ENCODE data around the gene CARMIL1. TPM values are rescaled to one million over a fixed set of nuclear protein-coding genes. Genes with fewer than 3 reads are reported as not detected.

The CARMIL1 gene
- total RNA-seq, 2 experiments from 2014 or later: 3.6 to 4.1 TPM

DNA sequence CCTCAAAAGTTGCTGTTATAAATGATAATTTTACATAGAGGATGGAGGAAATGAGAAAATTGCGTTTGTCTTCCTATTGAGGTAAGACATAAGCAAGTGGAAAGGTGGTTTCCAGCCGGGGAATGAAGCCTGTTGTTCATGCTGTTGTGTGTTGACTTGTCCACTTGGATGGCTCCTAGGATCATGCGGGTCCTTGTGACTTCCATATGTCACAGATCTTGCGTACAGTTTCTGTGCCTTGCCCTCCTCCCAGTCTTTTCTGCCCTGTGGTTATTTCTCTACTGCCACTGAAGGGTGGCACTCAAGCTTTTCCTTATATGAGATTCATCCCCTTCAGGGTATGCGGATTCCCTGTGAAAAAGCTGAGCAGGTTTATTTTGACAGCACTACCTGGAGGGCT is 116.6 kb downstream of the CARMIL1 start:
- CTCF ChIA-PET: interaction anchor here (1.2 kb wide), 1 partner anchor 117 kb away, joined by 3 read pairs; no protein-coding TSS in a partner anchor
- Mint-ChIP-seq H3K4me3 (no peak overlapping the region), H3K27me3 (no peaks in the 10 kb centered on the region), H3K4me1 (ENCODE audit: low read depth) (peaks cover 8% of the 10 kb centered on the region), H3K36me3 (ENCODE audit: low read depth) (no peaks in the 10 kb centered on the region), H3K9me3 (no peaks in the 10 kb centered on the region), H3K27ac (no peak overlapping the region)
- ATAC-seq (no peak), DNase-seq (no peak)
- TF ChIP-seq, protein P1, sequence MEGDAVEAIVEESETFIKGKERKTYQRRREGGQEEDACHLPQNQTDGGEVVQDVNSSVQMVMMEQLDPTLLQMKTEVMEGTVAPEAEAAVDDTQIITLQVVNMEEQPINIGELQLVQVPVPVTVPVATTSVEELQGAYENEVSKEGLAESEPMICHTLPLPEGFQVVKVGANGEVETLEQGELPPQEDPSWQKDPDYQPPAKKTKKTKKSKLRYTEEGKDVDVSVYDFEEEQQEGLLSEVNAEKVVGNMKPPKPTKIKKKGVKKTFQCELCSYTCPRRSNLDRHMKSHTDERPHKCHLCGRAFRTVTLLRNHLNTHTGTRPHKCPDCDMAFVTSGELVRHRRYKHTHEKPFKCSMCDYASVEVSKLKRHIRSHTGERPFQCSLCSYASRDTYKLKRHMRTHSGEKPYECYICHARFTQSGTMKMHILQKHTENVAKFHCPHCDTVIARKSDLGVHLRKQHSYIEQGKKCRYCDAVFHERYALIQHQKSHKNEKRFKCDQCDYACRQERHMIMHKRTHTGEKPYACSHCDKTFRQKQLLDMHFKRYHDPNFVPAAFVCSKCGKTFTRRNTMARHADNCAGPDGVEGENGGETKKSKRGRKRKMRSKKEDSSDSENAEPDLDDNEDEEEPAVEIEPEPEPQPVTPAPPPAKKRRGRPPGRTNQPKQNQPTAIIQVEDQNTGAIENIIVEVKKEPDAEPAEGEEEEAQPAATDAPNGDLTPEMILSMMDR (IDR thresholded peaks at IDR 0.05): no peak
- POLR2A ChIA-PET: no interaction called here
- intact Hi-C loops (cut with micrococcal nuclease): no loop called here

- POLR2A ChIA-PET: interaction anchor here (1.0 kb wide), 2 partner anchors 28 to 48 kb away, joined by 3 read pairs; no protein-coding TSS in a partner anchor
Observed at GRCh38 chr6:25397406-25397805, 118.2 kb downstream of the CARMIL1 start.

DNA sequence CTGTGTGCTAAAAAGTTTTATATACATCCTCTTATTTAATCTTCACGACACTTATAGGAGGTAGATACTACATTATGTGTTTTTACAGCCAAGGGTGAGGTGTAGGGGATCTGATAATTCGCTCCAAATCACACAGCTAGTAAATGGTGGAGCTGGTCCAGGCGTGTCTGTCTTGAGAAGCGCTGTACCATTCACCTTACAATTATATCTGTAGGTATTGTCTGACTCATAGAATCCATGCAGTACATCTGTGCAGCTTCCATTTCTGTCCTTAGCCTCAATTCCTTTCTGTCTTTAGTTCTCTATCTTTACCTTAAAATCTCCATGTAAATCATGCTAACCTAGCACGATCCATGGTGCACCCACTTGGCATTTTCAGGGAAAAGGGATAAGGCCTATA is 120.7 kb downstream of the CARMIL1 start:
- H3K27me3 Mint-ChIP-seq: no peaks in the 10 kb centered on the region
- ChIA-PET CTCF (interaction anchor here (1.1 to 2.5 kb wide), 4 partner anchors 11 to 134 kb away, joined by 3 to 7 read pairs (median 6); no protein-coding TSS in a partner anchor), POLR2A (interaction anchor here (1.4 kb wide), 1 partner anchor 24 kb away, joined by 3 read pairs; no protein-coding TSS in a partner anchor)

More at GRCh38 chr6:25397406-25397805, 118.2 kb downstream of the CARMIL1 start:
- TF ChIP-seq, protein P1 (IDR thresholded peaks at IDR 0.05): no peak
- Mint-ChIP-seq H3K4me3 (no peak overlapping the region), H3K36me3 (ENCODE audit: low read depth) (no peaks in the 10 kb centered on the region), H3K9me3 (no peaks in the 10 kb centered on the region), H3K27ac (no peak overlapping the region), H3K4me1 (ENCODE audit: low read depth) (peaks cover 5% of the 10 kb centered on the region), H3K27me3 (no peaks in the 10 kb centered on the region)
- CTCF ChIA-PET: interaction anchor here (1.3 kb wide), 1 partner anchor 132 kb away, joined by 3 read pairs; no protein-coding TSS in a partner anchor
- ATAC-seq: no peak
- DNase-seq: no peak
- intact Hi-C loops (cut with micrococcal nuclease): no loop called here

DNA sequence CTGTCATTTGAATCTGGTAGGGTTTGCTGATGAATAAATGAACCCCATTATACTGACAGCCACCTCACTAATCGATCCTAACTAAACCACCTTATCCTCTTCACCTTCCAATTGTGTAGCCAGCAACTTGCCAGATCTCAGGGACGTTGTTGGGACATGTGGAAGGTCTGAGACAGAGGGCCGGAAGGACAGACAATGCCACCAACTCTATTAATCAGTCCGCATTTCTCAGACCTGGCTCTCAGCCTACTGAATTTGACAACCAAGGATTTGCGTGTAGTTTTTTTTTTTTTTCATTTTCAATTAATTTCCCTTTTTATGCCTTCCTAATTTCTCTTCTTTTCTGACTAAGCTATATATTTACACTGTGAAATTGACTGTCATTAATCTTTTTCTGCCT is 122.5 kb downstream of the CARMIL1 start:
- no peak overlapping the region for H3K27ac Mint-ChIP-seq
- intact Hi-C loops (cut with micrococcal nuclease): no loop called here
- POLR2A ChIA-PET: no interaction called here
- H3K36me3 Mint-ChIP-seq (ENCODE audit: low read depth): no peaks in the 10 kb centered on the region
- CTCF ChIA-PET: interaction anchor here (1.9 kb wide), 1 partner anchor 13 kb away, joined by 5 read pairs; no protein-coding TSS in a partner anchor
- H3K4me3 Mint-ChIP-seq: no peak overlapping the region
- ATAC-seq: no peak
- no peaks in the 10 kb centered on the region for H3K27me3 Mint-ChIP-seq
- H3K4me1 Mint-ChIP-seq (ENCODE audit: low read depth): peaks cover 12% of the 10 kb centered on the region
- H3K9me3 Mint-ChIP-seq: no peaks in the 10 kb centered on the region
- TF ChIP-seq, protein P1 (IDR thresholded peaks at IDR 0.05): no peak
- DNase-seq: no peak

More for the DNA sequence above, 120.7 kb downstream of the CARMIL1 start:
- H3K9me3 Mint-ChIP-seq: no peaks in the 10 kb centered on the region
- intact Hi-C loops (cut with micrococcal nuclease): no loop called here
- peaks cover 12% of the 10 kb centered on the region for H3K4me1 Mint-ChIP-seq (ENCODE audit: low read depth)
- DNase-seq (no peak), ATAC-seq (no peak)
- TF ChIP-seq, protein P1 (IDR thresholded peaks at IDR 0.05): no peak
- no peak overlapping the region for H3K4me3 Mint-ChIP-seq
- H3K27ac Mint-ChIP-seq: no peak overlapping the region
- H3K36me3 Mint-ChIP-seq (ENCODE audit: low read depth): no peaks in the 10 kb centered on the region

DNA sequence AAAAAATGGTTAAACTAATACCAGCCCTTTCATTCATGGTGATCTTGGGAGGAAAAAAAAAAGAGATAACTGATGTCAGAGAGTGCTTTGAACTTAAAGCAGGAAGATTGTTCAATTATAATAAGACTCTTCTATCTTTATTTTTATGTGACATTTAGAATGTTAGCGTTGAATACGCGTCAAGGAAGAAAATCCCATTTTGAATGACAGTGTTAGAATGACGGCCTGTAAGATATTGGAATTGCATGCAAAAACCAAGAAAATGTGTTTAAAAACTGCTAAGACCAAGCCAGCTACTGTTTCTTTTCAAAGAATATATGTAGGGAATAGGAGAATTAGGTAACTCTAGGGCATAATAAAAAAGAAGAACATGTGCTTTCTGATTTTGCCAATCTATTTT is 123.0 kb downstream of the CARMIL1 start:
- no peaks in the 10 kb centered on the region for H3K36me3 Mint-ChIP-seq (ENCODE audit: low read depth)
- no peaks in the 10 kb centered on the region for H3K9me3 Mint-ChIP-seq
- TF ChIP-seq, protein P1 (IDR thresholded peaks at IDR 0.05): no peak
- H3K27ac Mint-ChIP-seq: no peak overlapping the region
- intact Hi-C loops (cut with micrococcal nuclease): no loop called here
- peaks cover 12% of the 10 kb centered on the region for H3K4me1 Mint-ChIP-seq (ENCODE audit: low read depth)
- H3K27me3 Mint-ChIP-seq: no peaks in the 10 kb centered on the region
- ATAC-seq (no peak), DNase-seq (no peak)
- no peak overlapping the region for H3K4me3 Mint-ChIP-seq
- POLR2A ChIA-PET: no interaction called here
- CTCF ChIA-PET: interaction anchor here (1.3 kb wide), 1 partner anchor 10 kb away, joined by 3 read pairs; no protein-coding TSS in a partner anchor

Measured in activated CD8-positive, alpha-beta T cell treated with anti-CD3 and anti-CD28 coated beads for 36 hours (primary cell).